Coronary artery (tissue), 2 donors: ENCODE measurements around the gene PDK1.

Source experiments
- DNase-seq: peaks from one replicate; pipeline ENCODE4 v3.0.0-alpha.2; 2017; ENCODE audit warnings: low spot score
- H3K27ac ChIP-seq, 2 donors: fragments of 200-600 bp; sonication (generic); one replicate each; pipeline ENCODE4 v1.5.1; 2016 to 2019
- H3K4me3 ChIP-seq: fragments of 200-600 bp; sonication (generic); 2 replicates; pipeline ENCODE4 v1.5.1; 2016; ENCODE audit warnings: mild to moderate bottlenecking, moderate library complexity
- CTCF ChIP-seq: fragments of 200-600 bp; sonication (generic); IDR thresholded peaks from one replicate; pipeline ENCODE4 v1.5.1; 2019; ENCODE audit warnings: antibody characterized with exemption

PDK1 gene

GRCh38 chr2:172655838-172656573 is 100.1 kb downstream of the PDK1 start:
- no peak overlapping the region for H3K27ac ChIP-seq
- H3K4me3 ChIP-seq, result no peak overlapping the region
- no peak for TF ChIP-seq CTCF
- no peak for DNase-seq
